ENCODE measurements around the gene SENP7.
A peak's percentile ranks its signal among the peaks of the same experiment; 100 is the strongest.
"Not testable (repeated sequence)": the region's sequence is repeated elsewhere in the genome, so short reads cannot be mapped to it uniquely, and the experiment has no call there.

SENP7 gene

DNA sequence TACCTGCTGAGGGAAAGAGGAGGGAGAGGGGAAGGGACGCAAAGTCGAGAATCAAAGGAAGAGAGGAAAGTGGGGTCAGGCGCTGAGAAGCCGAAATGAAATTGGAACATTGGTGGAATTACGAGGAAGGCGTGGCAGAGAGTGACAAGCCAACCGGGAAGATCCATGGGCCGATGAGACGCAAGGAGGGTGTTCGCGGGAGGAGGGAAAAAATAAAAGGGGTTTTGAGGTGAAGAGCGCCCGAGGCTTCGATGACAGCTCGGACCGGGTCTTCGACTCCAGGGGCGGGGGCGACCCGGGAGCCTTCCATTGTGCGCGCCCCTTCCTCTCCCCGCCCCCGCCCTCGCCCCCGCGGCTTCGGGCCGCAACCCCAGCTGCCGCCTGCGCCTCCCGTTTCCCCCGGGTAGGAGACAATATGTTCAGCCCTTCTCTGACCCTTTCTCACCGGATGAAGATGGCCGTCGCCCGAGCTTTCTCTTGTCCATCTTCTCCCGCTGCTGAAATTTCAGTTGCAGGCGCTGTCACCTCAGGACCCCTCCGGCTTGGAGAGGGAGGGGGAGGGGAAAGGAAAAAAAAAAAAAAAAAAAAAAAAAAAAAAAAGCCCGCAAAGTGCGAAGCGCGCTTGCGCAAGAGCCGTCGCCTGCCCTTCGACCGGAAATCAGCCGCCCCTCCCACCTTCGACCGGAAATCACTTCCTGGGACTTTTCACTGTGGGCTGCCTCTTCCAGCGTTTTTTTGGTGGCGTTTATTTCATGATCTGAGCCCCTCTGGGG lies at the start of gene SENP7:
SENP7 (minus strand) TSS at position 567 of the 773 bp plus-strand sequence; CDS start at position 485, 82 bp downstream.
- no peak for DNase-seq (ENCODE audit: low spot score)

DNA sequence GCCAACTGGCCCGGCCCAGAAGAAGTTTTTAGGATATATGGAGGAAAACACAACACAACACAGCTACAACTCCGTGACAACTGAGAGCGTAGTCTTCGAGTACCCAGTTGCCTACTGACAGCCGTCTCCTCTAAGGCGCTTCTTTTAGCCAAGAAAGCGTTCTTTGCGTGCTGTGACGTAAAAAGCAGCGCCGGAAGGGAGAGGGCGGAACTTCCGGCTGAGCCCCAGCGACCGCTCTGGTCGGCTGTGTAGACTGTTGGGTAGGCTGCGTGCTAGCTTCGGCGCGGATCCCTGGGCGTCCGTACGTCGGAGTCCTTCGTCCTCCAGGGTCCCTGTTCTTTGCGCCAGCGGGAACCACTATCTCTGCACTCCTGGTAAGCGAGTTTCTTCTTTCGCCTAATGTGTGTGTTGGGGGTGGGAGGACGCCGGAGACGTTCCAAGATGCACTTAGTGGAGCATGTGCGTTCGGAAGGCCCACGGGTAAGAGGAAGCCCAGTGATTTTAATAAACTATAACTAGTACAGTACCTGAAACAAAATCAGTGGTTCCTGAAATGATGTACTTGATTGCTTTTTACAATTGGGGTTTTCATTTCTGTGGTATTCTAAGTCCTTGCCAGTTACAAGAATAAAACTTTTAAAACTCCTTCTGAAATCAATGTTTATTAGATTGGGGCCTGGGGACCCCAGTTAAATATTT lies 48.8 kb upstream of the SENP7 start, which contains the start of gene TRMT10C:
TRMT10C (plus strand) TSS at position 239 of the 699 bp plus-strand sequence. CDS start 2,914 bp downstream, outside the sequence.
- peak; percentile 93 for DNase-seq (ENCODE audit: low spot score)

DNA sequence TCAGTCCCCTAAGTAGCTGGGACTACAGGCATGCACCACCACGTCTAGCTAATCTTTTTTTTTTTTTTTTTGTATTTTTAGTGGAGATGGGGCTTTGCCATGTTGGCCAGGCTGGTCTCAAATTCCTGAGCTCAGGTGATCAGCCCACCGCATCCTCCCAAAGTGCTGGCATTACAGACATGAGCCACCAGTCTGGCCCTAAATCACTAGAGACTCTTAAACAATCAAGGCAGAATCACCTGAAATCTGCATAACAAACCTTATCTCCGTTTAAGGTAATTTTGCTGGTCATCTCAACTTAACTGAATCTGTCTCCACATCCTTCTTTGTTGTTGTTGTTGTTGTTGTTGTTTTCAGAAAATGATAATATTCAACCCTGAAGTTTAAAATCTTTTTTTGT lies 43.1 kb upstream of the SENP7 start:
- DNase-seq (ENCODE audit: low spot score) = no peak

DNA sequence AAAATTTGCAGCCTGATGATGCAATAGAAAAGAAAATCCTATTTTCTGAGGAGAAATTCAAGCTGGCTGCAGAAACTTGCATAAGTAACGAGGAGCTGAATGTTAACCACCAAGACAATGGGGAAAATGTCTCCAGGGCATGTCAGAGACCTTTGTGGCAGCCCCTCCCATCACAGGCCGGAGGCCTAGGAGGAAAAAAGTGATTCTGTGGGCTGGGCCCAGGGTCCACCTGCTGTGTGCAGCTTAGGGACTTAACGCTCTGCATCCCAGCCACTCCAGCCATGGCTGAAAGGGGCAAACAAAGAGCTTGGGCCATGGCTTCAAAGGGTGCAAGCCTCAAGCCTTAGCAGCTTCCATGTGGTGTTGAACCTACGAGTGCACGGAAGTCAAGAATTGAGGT lies 40.4 kb upstream of the SENP7 start:
- DNase-seq (ENCODE audit: low spot score) = not testable (repeated sequence)

- not testable (repeated sequence) for DNase-seq (ENCODE audit: low spot score)
Measured at GRCh38 chr3:101551359-101552081, 38.5 kb upstream of the SENP7 start.

GRCh38 chr3:101549473-101549872 lies 36.5 kb upstream of the SENP7 start:
- no peak for DNase-seq (ENCODE audit: low spot score)

GRCh38 chr3:101548527-101549105 lies 35.6 kb upstream of the SENP7 start:
- DNase-seq (ENCODE audit: low spot score) = no peak

GRCh38 chr3:101544161-101544850 lies 31.3 kb upstream of the SENP7 start:
- DNase-seq (ENCODE audit: low spot score) = no peak

- no peak for DNase-seq (ENCODE audit: low spot score)
Measured at GRCh38 chr3:101542957-101543356, 29.9 kb upstream of the SENP7 start.

GRCh38 chr3:101536955-101537354 lies 23.9 kb upstream of the SENP7 start:
- not testable (repeated sequence) for DNase-seq (ENCODE audit: low spot score)

- DNase-seq (ENCODE audit: low spot score) = no peak
Measured at GRCh38 chr3:101536266-101536665, 23.3 kb upstream of the SENP7 start.

DNA sequence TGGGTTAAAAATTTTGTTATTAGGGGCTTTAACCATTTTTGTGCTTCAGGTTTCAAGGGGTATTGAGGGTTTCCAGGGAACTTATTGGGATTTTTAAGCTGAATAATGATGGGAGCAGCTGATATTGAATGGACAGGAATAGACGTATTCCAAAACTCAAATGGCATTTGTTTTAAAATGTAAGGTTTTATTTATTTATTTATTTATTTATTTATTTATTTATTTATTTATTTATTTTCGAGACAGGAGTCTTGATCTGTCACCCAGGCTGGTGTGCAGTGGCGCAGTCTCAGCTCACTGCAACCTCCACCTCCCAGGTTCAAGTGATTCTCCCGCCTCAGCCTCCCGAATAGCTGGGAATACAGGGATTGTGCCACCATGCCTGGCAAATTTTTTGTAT lies 22.2 kb upstream of the SENP7 start:
- no peak for DNase-seq (ENCODE audit: low spot score)

DNA sequence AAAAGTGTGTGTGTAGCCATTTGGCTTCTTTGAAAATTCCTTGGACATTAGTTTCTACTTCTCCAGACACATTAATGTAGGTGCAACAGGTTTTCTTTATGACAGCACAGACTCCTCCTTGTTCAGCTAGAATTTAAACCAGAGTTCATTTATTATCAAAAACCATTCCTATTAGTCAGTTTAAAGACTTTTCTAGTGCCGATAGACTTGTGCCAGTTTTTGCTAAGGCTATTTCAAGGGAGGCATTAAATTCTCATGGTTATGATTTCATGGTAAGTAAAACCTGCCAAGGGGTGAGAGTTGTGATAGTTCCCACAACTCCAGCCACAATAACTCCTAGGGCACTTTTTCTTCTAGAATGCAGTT lies 20.6 kb upstream of the SENP7 start:
- DNase-seq (ENCODE audit: low spot score) = no peak

GRCh38 chr3:101532783-101533602 lies 20.0 kb upstream of the SENP7 start:
- DNase-seq (ENCODE audit: low spot score) = no peak

- DNase-seq (ENCODE audit: low spot score) = no peak
Measured at GRCh38 chr3:101531473-101532086, 18.6 kb upstream of the SENP7 start.

GRCh38 chr3:101530686-101531047 lies 17.7 kb upstream of the SENP7 start:
- DNase-seq (ENCODE audit: low spot score) = no peak

DNA sequence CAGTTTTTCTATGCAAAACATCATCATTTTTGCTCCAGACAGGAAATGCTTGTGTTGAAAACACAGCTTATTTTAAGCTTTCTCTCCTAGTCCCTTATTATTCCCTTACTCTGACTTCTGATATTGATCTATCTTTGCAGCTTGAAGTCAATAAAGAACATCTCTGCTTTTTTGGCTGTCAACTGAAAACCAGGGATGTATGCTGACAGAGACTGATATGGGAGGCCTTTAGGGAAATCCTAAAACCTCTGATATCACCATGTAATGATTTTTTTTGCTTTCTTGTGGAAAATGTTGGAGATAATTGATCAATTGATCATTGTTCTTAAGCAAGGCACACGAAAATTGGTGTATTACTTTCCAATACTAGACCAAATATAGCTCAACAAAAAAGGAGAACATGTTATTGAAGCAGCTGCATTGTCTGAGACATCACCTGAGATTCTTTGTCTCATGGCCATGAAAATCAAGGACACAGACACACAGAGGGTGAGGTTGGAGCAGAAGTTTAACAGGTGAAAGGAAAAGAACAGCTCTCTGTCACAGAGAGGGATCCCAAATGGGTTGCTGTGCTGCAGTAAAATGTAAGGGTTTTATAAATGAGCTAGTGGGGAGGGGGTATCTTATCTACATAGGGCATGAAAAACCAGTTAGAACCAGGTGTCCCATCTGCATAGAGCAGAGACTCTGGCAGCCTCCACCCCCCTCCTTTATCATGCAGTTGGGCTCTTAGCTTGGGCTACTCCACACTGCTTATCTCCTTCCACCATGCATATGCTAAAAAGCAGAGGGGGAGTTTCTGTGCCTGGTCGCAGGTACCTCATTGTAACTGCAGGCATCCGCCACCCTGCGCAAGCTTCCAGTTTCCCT lies 17.0 kb upstream of the SENP7 start:
- DNase-seq (ENCODE audit: low spot score) = no peak

GRCh38 chr3:101527906-101528305 lies 14.9 kb upstream of the SENP7 start:
- DNase-seq (ENCODE audit: low spot score) = no peak

- no peak for DNase-seq (ENCODE audit: low spot score)
Measured at GRCh38 chr3:101527441-101527840, 14.4 kb upstream of the SENP7 start.
